GM12891 (cell line): ENCODE measurements around the gene CCDC178.

ENCODE experiments used
- POLR2A ChIP-seq: IDR thresholded peaks from 2 replicates; pipeline ENCODE4 v1.6.1; 2011; ENCODE audit warnings: low read depth, low read length, control low read depth
- POLR2AphosphoS5 ChIP-seq: IDR thresholded peaks from 2 replicates; pipeline ENCODE4 v1.6.1; 2011; ENCODE audit warnings: low read depth, low read length, control low read depth
- POU2F2 ChIP-seq: IDR thresholded peaks from 2 replicates; pipeline ENCODE4 v1.6.1; 2011; ENCODE audit warnings: low read depth, mild to moderate bottlenecking, control low read depth, low read length, moderate library complexity
- SPI1 ChIP-seq: IDR thresholded peaks from 2 replicates; pipeline ENCODE4 v1.6.1; 2011; ENCODE audit warnings: low read depth, low read length, control low read depth
- TAF1 ChIP-seq: IDR thresholded peaks from 2 replicates; pipeline ENCODE4 v1.6.1; 2011; ENCODE audit warnings: low read depth, low read length, control low read depth

GRCh38 chr18:33446604-33447003, 6.1 kb upstream of the CCDC178 start:
- TF ChIP-seq SPI1 (no peak), POLR2A (no peak), TAF1 (no peak), POLR2AphosphoS5 (no peak), POU2F2 (no peak)
